NOMO-1 (cell line): Measurements from ENCODE around the gene ATPAF2.

Source experiments
- DNase-seq, 2 experiments: peaks; one replicate each; lab custom pipeline; 2025; ENCODE audit not compliant: unreplicated experiment in 2 of 2; lab: John Stamatoyannopoulos, UW

The ATPAF2 gene

GRCh38 chr17:18040261-18040858 lies 1.4 kb upstream of the ATPAF2 start:
- DNase-seq = no peak

- no peak for DNase-seq
These were observed 730 bp upstream of the ATPAF2 start for GRCh38 chr17:18039535-18040260.

- peak; percentile 72 to 80 for DNase-seq
These were observed 668 bp downstream of the ATPAF2 start for GRCh38 chr17:18038149-18038850.

GRCh38 chr17:18037486-18037885 lies 1.5 kb downstream of the ATPAF2 start:
- peak; percentile 74 to 84 for DNase-seq

GRCh38 chr17:18035704-18036103 lies 3.3 kb downstream of the ATPAF2 start:
- no peak for DNase-seq

GRCh38 chr17:18033442-18034099 lies 5.4 kb downstream of the ATPAF2 start:
- peak; percentile 88 to 96 for DNase-seq

- DNase-seq = no peak
These were observed 7.0 kb downstream of the ATPAF2 start for GRCh38 chr17:18031955-18032354.

- no peak for DNase-seq
These were observed 9.9 kb downstream of the ATPAF2 start for GRCh38 chr17:18028952-18029540.

- no peak for DNase-seq
These were observed 10.6 kb downstream of the ATPAF2 start for GRCh38 chr17:18028114-18028951.

GRCh38 chr17:18027280-18027679 lies 11.7 kb downstream of the ATPAF2 start:
- DNase-seq = no peak

- no peak for DNase-seq
These were observed 12.8 kb downstream of the ATPAF2 start for GRCh38 chr17:18025945-18026776.

GRCh38 chr17:18025241-18025944 lies 13.6 kb downstream of the ATPAF2 start:
- DNase-seq = no peak

GRCh38 chr17:18021372-18021771 lies 17.6 kb downstream of the ATPAF2 start:
- DNase-seq = no peak

GRCh38 chr17:18020971-18021370 lies 18.0 kb downstream of the ATPAF2 start:
- DNase-seq = no peak

- no peak for DNase-seq
These were observed 19.2 kb downstream of the ATPAF2 start for GRCh38 chr17:18019838-18020154.

- DNase-seq = no peak
These were observed 20.5 kb downstream of the ATPAF2 start for GRCh38 chr17:18018411-18018921.

- no peak for DNase-seq
These were observed 21.0 kb downstream of the ATPAF2 start for GRCh38 chr17:18017958-18018357.

GRCh38 chr17:18016426-18016825 lies 22.5 kb downstream of the ATPAF2 start:
- DNase-seq = no peak

GRCh38 chr17:18015593-18015992 lies 23.4 kb downstream of the ATPAF2 start:
- no peak for DNase-seq
